Muscle layer of duodenum (tissue), 2 donors: ENCODE measurements around the gene FGF6.
"Not testable (repeated sequence)": the region's sequence is repeated elsewhere in the genome, so short reads cannot be mapped to it uniquely, and the experiment has no call there.

ENCODE experiments used
- H3K27ac ChIP-seq: one replicate; pipeline ENCODE4 v1.7.0; 2013; ENCODE audit warnings: mild to moderate bottlenecking, low read length
- H3K27me3 ChIP-seq: one replicate; pipeline ENCODE4 v1.7.0; 2013; ENCODE audit warnings: low read depth, mild to moderate bottlenecking, control low read depth, low read length
- H3K36me3 ChIP-seq, 2 donors: one replicate each; pipeline ENCODE4 v1.7.0; 2013; ENCODE audit warnings: low read length in 2 of 2, control low read depth in 1 of 2, mild to moderate bottlenecking in 1 of 2; ENCODE audit not compliant: insufficient read depth in 2 of 2, control insufficient read depth in 1 of 2
- H3K4me1 ChIP-seq, 2 donors: one replicate each; pipeline ENCODE4 v1.7.0; 2013; ENCODE audit warnings: low read length in 2 of 2, mild to moderate bottlenecking in 2 of 2, control low read depth in 1 of 2, moderate library complexity in 1 of 2; ENCODE audit not compliant: insufficient read depth in 2 of 2, control insufficient read depth in 1 of 2
- H3K4me3 ChIP-seq, 2 donors: one replicate each; pipeline ENCODE4 v1.7.0; 2013; ENCODE audit warnings: low read length in 2 of 2, low read depth in 1 of 2, mild to moderate bottlenecking in 1 of 2
- H3K9me3 ChIP-seq, 2 donors: one replicate each; pipeline ENCODE4 v1.7.0; 2013; ENCODE audit warnings: low read length in 2 of 2, control low read depth in 1 of 2, mild to moderate bottlenecking in 1 of 2; ENCODE audit not compliant: control insufficient read depth in 1 of 2
- donor health status: healthy.

FGF6 gene

DNA sequence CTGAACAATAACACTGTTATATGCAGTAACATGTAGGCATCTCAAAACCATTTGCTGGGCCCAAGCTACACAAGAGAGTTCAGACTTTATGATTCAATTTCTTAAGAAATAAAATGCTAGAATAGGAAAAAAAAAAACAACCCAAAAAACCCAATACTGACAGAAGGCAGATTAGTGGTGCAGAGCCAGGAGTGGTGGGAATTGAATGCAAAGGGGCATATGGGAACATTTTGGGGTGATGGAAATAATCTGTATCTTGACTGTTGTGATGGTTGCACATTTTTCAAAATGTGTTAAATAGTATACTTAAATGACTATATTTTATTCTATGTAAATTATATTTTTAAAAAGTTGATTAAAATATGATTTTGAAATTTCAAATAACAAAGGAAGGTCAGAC lies 23.4 kb upstream of the FGF6 start:
- Histone ChIP-seq H3K4me3 (no peak overlapping the region), H3K9me3 (no peaks in the 10 kb centered on the region), H3K27me3 (no peaks in the 10 kb centered on the region), H3K4me1 (no peaks in the 10 kb centered on the region), H3K36me3 (no peaks in the 10 kb centered on the region), H3K27ac (no peak overlapping the region)

DNA sequence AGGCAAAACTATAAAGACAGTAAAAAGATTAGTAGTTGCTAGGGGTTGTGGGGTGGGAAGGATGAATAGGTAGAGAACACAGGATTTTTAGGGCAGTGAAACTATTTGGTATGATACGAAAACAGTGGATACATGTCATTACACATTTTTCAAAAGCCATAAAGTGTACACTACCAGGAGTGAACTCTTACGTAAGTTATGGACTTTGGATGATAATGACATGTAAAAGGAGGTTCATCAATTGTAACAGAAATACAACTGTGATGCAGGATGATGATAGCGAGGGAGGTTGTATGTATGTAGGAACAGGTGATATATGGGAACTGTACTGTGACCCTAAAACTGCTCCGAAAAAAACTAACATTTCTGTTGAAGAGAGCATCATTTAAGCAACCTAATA lies 15.1 kb upstream of the FGF6 start:
- Histone ChIP-seq H3K9me3 (no peaks in the 10 kb centered on the region), H3K36me3 (no peaks in the 10 kb centered on the region), H3K4me1 (no peaks in the 10 kb centered on the region), H3K4me3 (no peak overlapping the region), H3K27me3 (no peaks in the 10 kb centered on the region), H3K27ac (no peak overlapping the region)

GRCh38 chr12:4455849-4456248 lies 10.2 kb upstream of the FGF6 start:
- H3K27ac ChIP-seq, H3K4me1 ChIP-seq, H3K9me3 ChIP-seq, H3K4me3 ChIP-seq, H3K27me3 ChIP-seq, H3K36me3 ChIP-seq: not testable (repeated sequence)

DNA sequence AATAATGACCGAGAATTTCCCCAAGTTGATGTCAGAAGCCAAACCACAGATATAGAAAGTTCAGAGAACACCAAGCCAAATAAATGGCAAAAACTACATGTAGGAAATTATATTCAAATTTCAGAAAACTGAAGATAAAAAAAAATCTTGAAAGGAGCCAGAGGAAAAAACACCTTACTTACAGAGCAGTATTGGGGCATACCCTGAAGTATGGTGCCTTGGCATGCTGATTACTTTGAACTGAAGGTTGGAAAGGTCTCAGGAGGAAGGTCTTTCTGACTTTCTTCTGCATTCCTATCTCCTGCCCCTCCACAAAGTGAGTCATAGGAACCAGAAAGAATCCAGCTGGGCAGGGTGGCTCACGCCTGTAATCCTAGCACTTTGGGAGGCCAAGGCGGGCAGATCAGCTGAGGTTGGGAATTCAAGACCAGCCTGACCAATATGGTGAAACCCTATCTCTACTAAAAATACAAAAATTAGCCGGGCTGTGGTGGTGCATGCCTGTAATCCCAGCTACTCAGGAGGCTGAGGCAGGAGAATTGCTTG lies 8.8 kb upstream of the FGF6 start:
- Histone ChIP-seq H3K27me3 (peaks cover 4% of the 10 kb centered on the region), H3K36me3 (no peaks in the 10 kb centered on the region), H3K4me3 (no peak overlapping the region), H3K4me1 (no peaks in the 10 kb centered on the region), H3K27ac (no peak overlapping the region), H3K9me3 (no peaks in the 10 kb centered on the region)

DNA sequence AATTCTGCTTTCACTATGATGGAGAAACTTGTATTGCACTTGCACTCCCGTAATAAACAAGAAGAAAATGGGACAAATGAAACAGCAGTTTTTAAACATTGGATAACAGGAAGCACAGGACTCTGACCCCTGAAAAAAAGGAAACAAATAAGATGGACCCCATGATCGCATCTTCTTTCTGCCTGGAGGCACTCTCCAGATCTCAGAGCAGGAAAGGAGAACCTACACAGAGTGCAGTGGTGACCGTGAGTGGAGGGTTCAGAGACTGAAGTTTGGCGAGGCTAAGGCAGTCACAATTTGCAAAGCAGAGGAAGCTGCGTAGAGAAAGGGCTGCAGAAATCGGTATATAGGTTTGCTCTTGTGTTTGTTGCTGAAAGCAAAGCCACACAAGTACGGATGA lies 6.1 kb upstream of the FGF6 start:
- no peaks in the 10 kb centered on the region for H3K36me3 ChIP-seq
- H3K27me3 ChIP-seq, result peaks cover 4% of the 10 kb centered on the region
- H3K27ac ChIP-seq, result no peak overlapping the region
- H3K9me3 ChIP-seq, result no peaks in the 10 kb centered on the region
- H3K4me1 ChIP-seq, result no peaks in the 10 kb centered on the region
- no peak overlapping the region for H3K4me3 ChIP-seq

DNA sequence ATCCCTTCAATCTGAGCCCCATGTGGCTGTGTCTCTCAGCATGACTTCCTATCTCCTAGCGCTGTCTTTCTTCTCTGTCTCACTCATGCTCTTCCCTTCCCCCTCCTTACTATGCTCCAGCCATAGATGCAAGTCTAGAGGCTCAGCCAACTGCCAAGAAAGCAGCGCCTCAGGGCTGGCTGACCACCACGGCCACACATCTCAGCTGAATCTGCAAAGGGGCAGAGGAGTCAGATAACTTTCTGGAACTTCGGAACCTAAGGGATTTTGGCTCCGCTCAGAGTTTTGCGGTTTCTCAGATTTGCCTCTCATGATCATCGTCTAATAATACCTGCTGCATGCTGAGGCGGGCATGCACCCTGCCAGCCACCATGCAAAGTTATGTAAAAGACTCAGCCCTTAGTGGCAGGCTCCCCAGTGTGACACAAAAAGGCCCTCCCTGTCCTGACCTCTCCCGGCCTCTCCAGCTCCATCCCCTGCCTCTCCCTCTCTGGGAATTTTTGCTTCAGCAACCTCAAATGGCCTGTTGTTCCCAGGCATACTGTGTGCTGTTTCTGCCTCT lies 5.0 kb upstream of the FGF6 start:
- no peaks in the 10 kb centered on the region for H3K9me3 ChIP-seq
- no peaks in the 10 kb centered on the region for H3K4me1 ChIP-seq
- no peak overlapping the region for H3K27ac ChIP-seq
- no peaks in the 10 kb centered on the region for H3K36me3 ChIP-seq
- H3K27me3 ChIP-seq, result peaks cover 4% of the 10 kb centered on the region
- H3K4me3 ChIP-seq, result no peak overlapping the region

DNA sequence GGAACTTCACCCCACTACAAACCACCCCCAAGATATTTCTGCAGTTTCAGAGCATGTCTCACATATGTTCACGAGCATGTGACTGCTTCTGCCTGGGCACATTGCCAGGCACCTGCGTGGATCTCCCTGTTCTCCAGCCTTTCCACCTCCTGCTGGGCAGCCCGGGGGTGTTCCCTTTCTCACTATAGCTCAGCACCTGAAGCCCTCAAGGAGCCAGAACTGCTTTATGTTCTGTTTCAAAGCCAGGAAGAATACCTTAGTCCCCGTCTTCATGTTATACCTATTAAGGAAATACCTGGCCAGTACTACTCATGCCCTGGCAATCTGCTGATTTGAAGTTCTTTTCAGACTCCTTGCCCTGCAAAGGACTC lies 4.2 kb upstream of the FGF6 start:
- H3K36me3 ChIP-seq, result no peaks in the 10 kb centered on the region
- H3K9me3 ChIP-seq, result no peaks in the 10 kb centered on the region
- no peaks in the 10 kb centered on the region for H3K4me1 ChIP-seq
- H3K4me3 ChIP-seq, result no peak overlapping the region
- peaks cover 4% of the 10 kb centered on the region for H3K27me3 ChIP-seq
- H3K27ac ChIP-seq, result no peak overlapping the region

GRCh38 chr12:4448943-4449850 lies 3.6 kb upstream of the FGF6 start:
- H3K4me1 ChIP-seq, result no peaks in the 10 kb centered on the region
- H3K4me3 ChIP-seq, result no peak overlapping the region
- no peaks in the 10 kb centered on the region for H3K36me3 ChIP-seq
- H3K27ac ChIP-seq, result no peak overlapping the region
- no peaks in the 10 kb centered on the region for H3K9me3 ChIP-seq
- peaks cover 4% of the 10 kb centered on the region for H3K27me3 ChIP-seq

DNA sequence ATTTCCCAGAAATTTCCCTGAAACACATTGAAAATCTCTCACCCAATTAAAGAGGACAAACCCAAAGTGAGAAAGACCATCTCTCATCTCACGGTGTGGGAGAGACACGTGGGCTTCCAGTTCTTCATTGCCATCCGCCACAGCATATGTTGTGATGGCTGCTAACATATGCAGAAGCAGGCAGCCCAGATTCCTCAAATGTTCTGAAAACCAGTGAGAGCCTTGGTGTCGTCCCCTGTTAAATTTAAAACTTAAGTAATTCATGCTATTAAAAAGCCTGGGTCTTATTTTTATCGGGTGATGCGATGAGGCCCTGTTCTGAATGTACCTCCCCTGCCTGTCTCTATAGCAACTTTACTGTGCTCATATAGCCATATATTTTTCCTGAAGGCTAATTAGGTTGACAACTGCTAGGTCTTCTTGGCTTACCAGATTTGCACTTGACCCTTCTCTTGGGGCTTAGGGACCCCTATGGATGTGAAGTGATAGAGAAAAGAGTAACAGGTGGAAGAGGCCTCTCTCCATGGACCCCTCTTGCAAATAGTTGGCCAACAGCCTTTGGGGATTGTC lies 2.8 kb upstream of the FGF6 start:
- Histone ChIP-seq H3K4me3 (no peak overlapping the region), H3K9me3 (no peaks in the 10 kb centered on the region), H3K27ac (no peak overlapping the region), H3K36me3 (no peaks in the 10 kb centered on the region), H3K27me3 (peaks cover 4% of the 10 kb centered on the region), H3K4me1 (no peaks in the 10 kb centered on the region)

DNA sequence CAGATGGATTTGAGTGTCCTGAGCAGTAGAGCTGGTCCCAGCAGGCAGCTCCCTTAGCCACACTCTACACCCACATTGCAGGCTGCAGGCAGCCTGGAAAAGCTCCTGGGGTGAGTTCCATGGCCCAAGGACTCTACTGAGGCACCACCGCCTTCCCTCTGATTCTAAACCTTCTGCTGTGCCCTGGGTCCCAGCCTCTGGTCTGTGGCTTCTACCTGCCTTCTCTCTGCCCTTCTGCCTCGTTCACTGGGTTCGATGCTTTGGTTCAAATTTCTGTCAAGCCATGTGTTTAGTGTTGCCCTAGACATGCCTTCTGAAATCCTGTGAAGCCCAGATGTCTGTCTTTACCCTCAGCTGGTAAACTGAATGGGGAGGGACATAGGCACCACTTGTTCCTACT lies 1.5 kb upstream of the FGF6 start:
- Histone ChIP-seq H3K27me3 (peaks cover 4% of the 10 kb centered on the region), H3K27ac (no peak overlapping the region), H3K9me3 (no peaks in the 10 kb centered on the region), H3K4me3 (no peak overlapping the region), H3K4me1 (no peaks in the 10 kb centered on the region), H3K36me3 (no peaks in the 10 kb centered on the region)

GRCh38 chr12:4446335-4446734 lies 720 bp upstream of the FGF6 start:
- H3K27me3 ChIP-seq, result peaks cover 4% of the 10 kb centered on the region
- no peak overlapping the region for H3K4me3 ChIP-seq
- no peaks in the 10 kb centered on the region for H3K36me3 ChIP-seq
- H3K4me1 ChIP-seq, result peaks cover 0 to 6% of the 10 kb centered on the region in 2 donors
- H3K9me3 ChIP-seq, result no peaks in the 10 kb centered on the region
- H3K27ac ChIP-seq, result no peak overlapping the region
